Inflammatory macrophage treated with lipopolysaccharide for 4 hours (primary cell): ENCODE results near the gene HKDC1.
"Not testable (repeated sequence)": the region's sequence is repeated elsewhere in the genome, so short reads cannot be mapped to it uniquely, and the experiment has no call there.

Experiments used
- DNase-seq: peaks from one replicate; pipeline ENCODE4 v3.0.0-alpha.2; 2020

The HKDC1 gene

DNA sequence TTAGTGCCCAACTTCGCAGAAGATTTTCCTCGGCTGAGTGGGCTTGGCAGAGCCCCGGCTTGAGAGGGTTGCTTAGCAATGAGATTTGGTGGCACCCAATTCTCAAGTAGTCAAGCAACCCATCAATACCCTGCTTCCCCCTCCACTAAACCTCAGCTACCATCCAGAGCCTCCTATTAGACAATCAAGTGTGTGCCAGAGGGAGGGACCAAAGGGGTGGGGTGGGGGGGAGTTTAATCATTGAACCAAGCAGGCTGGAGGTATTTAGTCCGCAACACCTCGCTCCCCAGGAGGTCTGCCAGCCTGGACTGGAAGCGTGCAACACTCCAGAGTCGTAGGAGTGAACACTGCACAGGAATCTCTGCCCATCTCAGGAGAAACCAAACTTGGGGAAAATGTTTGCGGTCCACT, at the start of gene HKDC1:
TSS of gene HKDC1 (plus strand) at position 292 of the 411 bp plus-strand sequence. CDS start at position 396, 104 bp downstream.
- no peak for DNase-seq

GRCh38 chr10:69172241-69172982, 47.7 kb upstream of the HKDC1 start:
- DNase-seq, result peak; percentile 19

- not testable (repeated sequence) for DNase-seq
Measured at GRCh38 chr10:69175326-69175725, 44.8 kb upstream of the HKDC1 start.

DNA sequence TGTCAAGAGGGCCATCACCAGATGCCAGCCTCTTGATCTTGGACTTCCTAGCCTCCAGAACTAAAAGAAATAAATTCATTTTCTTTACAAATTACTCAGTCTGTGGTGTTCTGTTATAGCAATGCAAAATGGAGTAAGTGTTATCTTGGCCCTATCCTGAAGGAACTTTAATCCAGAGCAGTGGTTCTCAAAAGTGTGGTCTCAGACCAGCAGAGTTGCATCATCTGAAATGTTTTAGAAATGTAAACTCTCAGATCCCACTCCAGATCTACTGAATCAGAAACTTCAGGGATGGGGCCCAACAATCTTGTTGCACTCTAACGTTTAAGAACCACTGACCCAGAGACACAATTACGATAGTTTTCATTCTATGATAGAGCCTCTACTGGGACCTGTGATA, 43.3 kb upstream of the HKDC1 start:
- DNase-seq, result no peak

GRCh38 chr10:69179089-69179742, 40.9 kb upstream of the HKDC1 start:
- no peak for DNase-seq

- DNase-seq, result peak; percentile 98
Measured at GRCh38 chr10:69179743-69180524, 40.2 kb upstream of the HKDC1 start, which contains the start of gene SUPV3L1. Gene SUPV3L1, plus strand, starts transcription at chr10:69180234. Its CDS starts 58 bp downstream, at chr10:69180292.

GRCh38 chr10:69180525-69181204, 39.5 kb upstream of the HKDC1 start:
- peak; percentile 6 for DNase-seq

DNA sequence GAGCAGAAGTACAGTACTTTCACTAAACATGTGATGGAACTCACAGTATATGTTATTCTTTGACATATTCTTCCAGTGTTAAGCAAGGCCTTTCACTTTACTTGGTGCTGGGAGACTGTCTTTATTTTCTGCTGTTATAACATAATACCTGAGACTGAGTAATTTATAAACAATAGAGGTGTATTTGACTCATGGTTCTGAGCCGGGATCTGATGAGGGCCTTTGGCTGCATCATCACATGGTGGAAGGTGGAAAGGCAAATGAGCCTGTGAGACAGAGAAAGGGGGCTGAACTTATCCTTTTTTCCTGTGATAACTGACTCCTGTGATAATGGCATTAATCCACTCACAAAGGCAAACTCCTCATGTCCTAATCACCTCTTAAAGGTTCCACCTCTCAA, 38.7 kb upstream of the HKDC1 start:
- DNase-seq, result no peak

GRCh38 chr10:69182005-69182404, 38.1 kb upstream of the HKDC1 start:
- no peak for DNase-seq

DNA sequence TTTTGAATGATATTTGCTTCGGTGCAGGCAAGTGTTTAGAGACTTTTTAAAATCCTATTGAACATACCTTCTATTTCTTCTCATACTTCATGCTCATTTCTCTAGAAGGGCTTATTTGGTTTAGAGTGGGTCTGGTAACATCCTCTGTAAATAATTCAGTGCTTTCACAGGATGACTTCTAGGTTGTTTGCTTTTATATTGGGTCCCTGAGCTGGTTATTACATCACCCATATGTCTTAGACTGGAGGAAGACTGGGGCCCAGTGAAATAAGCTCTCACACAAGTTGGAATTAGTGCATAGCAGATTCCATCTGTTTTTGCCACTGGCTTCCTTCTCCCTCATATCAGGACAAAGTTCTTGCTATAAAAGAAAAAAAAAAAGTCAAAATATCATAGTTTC, 33.6 kb upstream of the HKDC1 start:
- no peak for DNase-seq

GRCh38 chr10:69201045-69201444, 19.1 kb upstream of the HKDC1 start:
- DNase-seq, result no peak

GRCh38 chr10:69202332-69202731, 17.8 kb upstream of the HKDC1 start:
- DNase-seq, result peak; percentile 18

GRCh38 chr10:69208761-69209160, 11.4 kb upstream of the HKDC1 start:
- DNase-seq, result peak; percentile 57

DNA sequence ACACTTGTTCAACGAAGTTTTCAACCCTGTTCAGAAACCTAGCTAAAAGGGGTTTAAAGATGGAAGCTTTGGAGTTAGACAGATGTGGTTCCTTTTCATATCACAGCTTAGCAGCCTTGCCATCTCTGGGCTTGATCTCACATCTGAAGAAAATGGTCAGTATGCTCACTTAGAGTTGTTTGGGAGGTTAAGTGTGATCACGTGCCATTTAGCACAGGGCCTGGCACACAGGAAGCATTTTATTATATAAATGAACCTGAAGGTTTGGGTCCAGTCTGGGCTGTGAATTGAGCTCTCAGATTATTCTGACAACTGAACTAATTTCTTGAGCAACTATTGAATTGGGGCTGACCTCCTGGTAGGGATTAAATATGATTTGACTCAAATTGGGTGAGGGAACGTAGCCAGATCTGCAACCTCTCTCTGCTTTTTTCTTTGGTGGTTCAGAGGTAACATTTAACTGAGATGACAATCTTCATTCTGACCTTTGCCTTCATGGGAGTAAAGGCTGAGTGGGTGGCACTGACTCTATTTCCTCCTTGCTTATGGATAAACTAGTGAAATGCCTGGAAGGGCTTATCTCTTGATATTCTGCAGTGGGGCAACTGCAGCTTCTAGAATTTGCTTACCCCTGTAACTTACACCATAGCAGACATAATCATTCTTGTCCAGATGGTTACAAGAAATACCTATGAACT, 10.2 kb upstream of the HKDC1 start:
- peak; percentile 19 for DNase-seq

GRCh38 chr10:69211104-69211503, 9.0 kb upstream of the HKDC1 start:
- DNase-seq, result no peak

GRCh38 chr10:69211524-69211923, 8.6 kb upstream of the HKDC1 start:
- no peak for DNase-seq

DNA sequence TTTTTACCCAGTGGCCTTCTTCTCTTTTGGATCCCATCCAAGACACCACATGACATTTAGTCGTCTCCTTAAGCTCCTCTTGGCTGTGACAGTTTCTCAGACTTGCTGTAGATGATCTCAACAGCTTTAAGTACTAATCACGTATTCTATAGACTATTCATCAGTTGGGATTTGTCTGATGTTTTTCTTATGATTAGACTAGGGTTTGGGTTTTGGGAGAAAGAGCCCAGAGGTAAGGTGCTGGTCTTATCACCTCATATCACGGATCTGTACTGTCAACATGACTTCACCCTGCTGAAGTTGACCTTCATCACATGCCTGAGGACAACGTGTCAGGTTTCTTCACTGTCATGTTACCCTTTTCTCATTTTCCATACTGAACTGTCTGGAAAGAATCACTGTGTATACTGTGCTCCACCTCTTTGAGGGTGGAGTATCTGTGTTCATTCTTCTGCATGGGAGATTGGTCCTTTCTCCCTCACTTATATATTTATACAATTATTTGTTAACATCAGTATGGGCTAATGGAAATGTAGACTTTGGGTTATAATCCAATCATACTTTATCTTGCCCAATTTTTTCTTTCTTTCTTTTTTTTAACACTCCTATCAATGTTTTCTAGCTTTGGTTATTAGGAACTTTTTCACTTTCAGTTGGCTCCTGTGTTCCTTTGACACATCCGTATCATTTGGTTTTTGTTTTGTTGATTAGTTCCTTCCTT, 6.4 kb upstream of the HKDC1 start:
- DNase-seq, result peak; percentile 78

GRCh38 chr10:69214666-69215131, 5.4 kb upstream of the HKDC1 start:
- peak; percentile 92 for DNase-seq

DNA sequence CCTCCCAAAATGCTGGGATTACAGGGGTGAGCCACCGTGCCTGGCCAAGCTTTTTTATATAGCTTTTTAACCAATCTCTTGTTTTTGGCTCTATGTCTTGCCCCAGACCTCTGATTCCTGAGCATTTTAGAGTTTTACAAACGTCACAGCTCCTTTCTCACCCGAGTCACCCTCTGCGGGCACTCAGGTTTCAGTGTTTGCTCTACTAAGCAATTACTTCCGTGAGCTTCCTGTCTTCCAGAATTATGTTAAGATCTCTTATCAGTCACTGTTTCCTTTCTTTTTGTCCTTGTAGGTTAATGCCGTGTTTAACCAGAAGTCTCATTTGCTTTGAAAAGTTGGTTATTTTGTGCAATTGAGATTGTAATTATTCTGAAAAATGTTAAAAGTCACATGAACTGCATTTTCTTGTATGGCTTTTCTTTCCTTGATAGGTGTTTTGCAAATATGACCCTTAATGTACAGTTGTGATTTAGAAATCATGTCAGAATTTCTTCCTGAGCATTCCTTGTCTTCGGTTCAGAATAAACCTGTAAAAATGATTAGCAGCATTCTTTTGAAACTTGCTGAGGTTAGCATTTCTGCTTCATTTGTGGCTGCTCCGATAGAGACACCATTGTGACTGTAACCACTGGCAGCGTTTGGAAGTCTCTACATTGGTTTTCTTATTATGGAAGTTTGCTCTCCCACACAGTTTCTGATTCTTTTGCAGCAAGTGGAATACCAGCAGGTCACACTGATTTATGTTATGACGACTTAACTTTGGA, 4.5 kb upstream of the HKDC1 start:
- DNase-seq, result peak; percentile 42

GRCh38 chr10:69216577-69217118, 3.5 kb upstream of the HKDC1 start:
- DNase-seq, result peak; percentile 16
